Astrocyte (in vitro differentiated cells and primary cell): Measurements from ENCODE around the gene CMTM1. TPM values are rescaled to one million over a fixed set of nuclear protein-coding genes. Genes with fewer than 3 reads are reported as not detected.

Experiments used
- DNase-seq: peaks from one replicate; pipeline ENCODE4 v3.0.0-alpha.2; 2010; ENCODE audit warnings: low read depth
- FAIRE-seq: peaks from 2 replicates; lab custom pipeline; 2011; peaks lifted over from hg19 to GRCh38; lab: Jason Lieb, UNC
- H2AFZ ChIP-seq: 2 replicates; pipeline ENCODE4 v1.6.0; 2012; ENCODE audit warnings: low read depth, low read length, inconsistent platforms
- H3K27ac ChIP-seq: 2 replicates; pipeline ENCODE4 v1.5.1; 2011; ENCODE audit warnings: low read depth, low read length, inconsistent platforms
- H3K27me3 ChIP-seq: 2 replicates; pipeline ENCODE4 v1.6.0; 2011; ENCODE audit warnings: low read length, inconsistent platforms; ENCODE audit not compliant: insufficient read depth
- H3K36me3 ChIP-seq: 2 replicates; pipeline ENCODE4 v1.5.1; 2011; ENCODE audit warnings: low read length, inconsistent platforms; ENCODE audit not compliant: insufficient read depth
- H3K4me1 ChIP-seq: 2 replicates; pipeline ENCODE4 v1.5.1; 2011; ENCODE audit warnings: low read length, inconsistent platforms; ENCODE audit not compliant: insufficient read depth
- H3K4me2 ChIP-seq: 2 replicates; pipeline ENCODE4 v1.6.0; 2012; ENCODE audit warnings: low read length, inconsistent platforms
- H3K4me3 ChIP-seq: 2 replicates; pipeline ENCODE4 v1.5.1; 2011; ENCODE audit warnings: low read depth, mild to moderate bottlenecking, low read length, inconsistent platforms; ENCODE audit not compliant: insufficient read depth
- H3K79me2 ChIP-seq: 2 replicates; pipeline ENCODE4 v1.6.0; 2012; ENCODE audit warnings: mild to moderate bottlenecking, low read length, inconsistent platforms; ENCODE audit not compliant: insufficient read depth
- H3K9ac ChIP-seq: 2 replicates; pipeline ENCODE4 v1.6.0; 2012; ENCODE audit warnings: mild to moderate bottlenecking, low read length, inconsistent platforms
- H3K9me3 ChIP-seq: 2 replicates; pipeline ENCODE4 v1.5.1; 2012; ENCODE audit warnings: low read depth, mild to moderate bottlenecking, low read length, inconsistent platforms; ENCODE audit not compliant: insufficient read depth
- H4K20me1 ChIP-seq: 2 replicates; pipeline ENCODE4 v1.6.0; 2012; ENCODE audit warnings: low read length, inconsistent platforms; ENCODE audit not compliant: insufficient read depth
- H3K27ac Mint-ChIP-seq: one replicate; pipeline ENCODE4 v1.8.0; 2021; ENCODE audit warnings: mild to moderate bottlenecking, mixed read lengths; ENCODE audit not compliant: unreplicated experiment
- H3K27me3 Mint-ChIP-seq: one replicate; pipeline ENCODE4 v1.8.0; 2021; ENCODE audit warnings: low read depth, mixed read lengths; ENCODE audit not compliant: unreplicated experiment
- H3K36me3 Mint-ChIP-seq: one replicate; pipeline ENCODE4 v1.8.0; 2021; ENCODE audit warnings: low read depth, mixed read lengths; ENCODE audit not compliant: unreplicated experiment
- H3K4me1 Mint-ChIP-seq: one replicate; pipeline ENCODE4 v1.8.0; 2021; ENCODE audit warnings: low read depth, mixed read lengths; ENCODE audit not compliant: unreplicated experiment
- H3K4me3 Mint-ChIP-seq: one replicate; pipeline ENCODE4 v1.8.0; 2021; ENCODE audit warnings: mild to moderate bottlenecking, moderate library complexity, mixed read lengths; ENCODE audit not compliant: unreplicated experiment
- H3K9me3 Mint-ChIP-seq: one replicate; pipeline ENCODE4 v1.8.0; 2021; ENCODE audit warnings: mild to moderate bottlenecking, mixed read lengths; ENCODE audit not compliant: unreplicated experiment
- CTCF ChIP-seq: IDR thresholded peaks from 2 replicates; pipeline ENCODE4 v1.5.1; 2011; ENCODE audit warnings: low read depth, mild to moderate bottlenecking, inconsistent platforms, low read length, moderate library complexity; ENCODE audit not compliant: insufficient read depth
- EZH2 ChIP-seq: IDR thresholded peaks from 2 replicates; pipeline ENCODE4 v1.6.1; 2012; ENCODE audit warnings: mild to moderate bottlenecking, low read length, inconsistent platforms; ENCODE audit not compliant: insufficient read depth
- total RNA-seq: library from RNA; stranded (reverse); gene quantifications from 2 replicates; pipeline ENCODE4 v1.2.1, GENCODE V29; 2021

Gene CMTM1
- total RNA-seq, 1 donor from 2014 or later = 2.7 TPM

GRCh38 chr16:66575060-66575459, 8.8 kb downstream of the CMTM1 start:
- H3K9ac ChIP-seq = no peak overlapping the region
- TF ChIP-seq CTCF (no peak), EZH2 (no peak)
- Mint-ChIP-seq H3K9me3 (no peaks in the 10 kb centered on the region), H3K36me3 (peaks cover 2% of the 10 kb centered on the region), H3K27ac (no peak overlapping the region), H3K4me1 (peaks cover 6% of the 10 kb centered on the region), H3K4me3 (no peak overlapping the region), H3K27me3 (peaks cover 29% of the 10 kb centered on the region)
- H3K79me2 ChIP-seq = no peaks in the 10 kb centered on the region
- no peak overlapping the region for H2AFZ ChIP-seq
- FAIRE-seq (no peak), DNase-seq (no peak)
- H3K27ac ChIP-seq = no peak overlapping the region
- H3K4me2 ChIP-seq = no peak overlapping the region
- H3K4me3 ChIP-seq = no peak overlapping the region
- peaks cover 16% of the 10 kb centered on the region for H3K4me1 ChIP-seq
- no peaks in the 10 kb centered on the region for H3K36me3 ChIP-seq
- H3K9me3 ChIP-seq = no peaks in the 10 kb centered on the region
- peaks cover 17% of the 10 kb centered on the region for H3K27me3 ChIP-seq
- H4K20me1 ChIP-seq = no peaks in the 10 kb centered on the region

GRCh38 chr16:66576296-66576695, 10.1 kb downstream of the CMTM1 start:
- H3K4me3 ChIP-seq = no peak overlapping the region
- TF ChIP-seq EZH2 (no peak), CTCF (no peak)
- Mint-ChIP-seq H3K27me3 (peaks cover 30% of the 10 kb centered on the region), H3K4me1 (peaks cover 11% of the 10 kb centered on the region), H3K9me3 (no peaks in the 10 kb centered on the region), H3K36me3 (peaks cover 2% of the 10 kb centered on the region), H3K4me3 (no peak overlapping the region), H3K27ac (no peak overlapping the region)
- H4K20me1 ChIP-seq = no peaks in the 10 kb centered on the region
- H3K27me3 ChIP-seq = peaks cover 17% of the 10 kb centered on the region
- no peak for FAIRE-seq
- H3K36me3 ChIP-seq = no peaks in the 10 kb centered on the region
- no peak overlapping the region for H3K27ac ChIP-seq
- H3K4me2 ChIP-seq = no peak overlapping the region
- no peaks in the 10 kb centered on the region for H3K79me2 ChIP-seq
- H2AFZ ChIP-seq = no peak overlapping the region
- H3K9me3 ChIP-seq = no peaks in the 10 kb centered on the region
- H3K4me1 ChIP-seq = peaks cover 24% of the 10 kb centered on the region
- H3K9ac ChIP-seq = no peak overlapping the region
- no peak for DNase-seq

GRCh38 chr16:66578651-66579531, 12.7 kb downstream of the CMTM1 start, which contains the start of gene CMTM2:
Gene CMTM2, plus strand, starts transcription at chr16:66579463. Its CDS starts 145 bp downstream, at chr16:66579608.
- Histone ChIP-seq H3K4me1 (peaks cover 29% of the 10 kb centered on the region), H3K27me3 (peaks cover 17% of the 10 kb centered on the region), H3K4me2 (peak within 1 kb of the TSS; percentile 81), H3K27ac (no peak within 1 kb of the TSS), H2AFZ (peak within 1 kb of the TSS; percentile 55), H3K4me3 (peak within 1 kb of the TSS; percentile 19), H3K9ac (no peak within 1 kb of the TSS), H3K36me3 (no peaks in the 10 kb centered on the region), H3K79me2 (no peaks in the 10 kb centered on the region), H4K20me1 (no peaks in the 10 kb centered on the region), H3K9me3 (no peaks in the 10 kb centered on the region)
- H3K27ac Mint-ChIP-seq = peak within 1 kb of the TSS; percentile 81
- H3K9me3 Mint-ChIP-seq = no peaks in the 10 kb centered on the region
- no peaks in the 10 kb centered on the region for H3K36me3 Mint-ChIP-seq
- no peak within 1 kb of the TSS for H3K4me3 Mint-ChIP-seq
- peaks cover 14% of the 10 kb centered on the region for H3K4me1 Mint-ChIP-seq
- DNase-seq = no peak
- FAIRE-seq = no peak
- peaks cover 27% of the 10 kb centered on the region for H3K27me3 Mint-ChIP-seq
- TF ChIP-seq CTCF = no peak
- TF ChIP-seq EZH2 = peak; percentile 72
